Forelimb muscle (tissue), 1 donor: Measurements from ENCODE around the gene PYCARD. TPM values are rescaled to one million over a fixed set of nuclear protein-coding genes. Genes with fewer than 3 reads are reported as not detected.
A peak's percentile ranks its signal among the peaks of the same experiment; 100 is the strongest.
"Not testable (repeated sequence)": the region's sequence is repeated elsewhere in the genome, so short reads cannot be mapped to it uniquely, and the experiment has no call there.

Source experiments
- DNase-seq: peaks from one replicate; pipeline ENCODE4 v3.0.0-alpha.2; 2013; ENCODE audit warnings: low read depth
- polyA plus RNA-seq: library from polyadenylated mRNA; unstranded; fragments of 120-200 nt; gene quantifications from one replicate; pipeline ENCODE4 v1.2.1, GENCODE V29; 2013; ENCODE audit not compliant: insufficient read length

Gene PYCARD
- polyA plus RNA-seq, 1 donor: 4.8 TPM

DNA sequence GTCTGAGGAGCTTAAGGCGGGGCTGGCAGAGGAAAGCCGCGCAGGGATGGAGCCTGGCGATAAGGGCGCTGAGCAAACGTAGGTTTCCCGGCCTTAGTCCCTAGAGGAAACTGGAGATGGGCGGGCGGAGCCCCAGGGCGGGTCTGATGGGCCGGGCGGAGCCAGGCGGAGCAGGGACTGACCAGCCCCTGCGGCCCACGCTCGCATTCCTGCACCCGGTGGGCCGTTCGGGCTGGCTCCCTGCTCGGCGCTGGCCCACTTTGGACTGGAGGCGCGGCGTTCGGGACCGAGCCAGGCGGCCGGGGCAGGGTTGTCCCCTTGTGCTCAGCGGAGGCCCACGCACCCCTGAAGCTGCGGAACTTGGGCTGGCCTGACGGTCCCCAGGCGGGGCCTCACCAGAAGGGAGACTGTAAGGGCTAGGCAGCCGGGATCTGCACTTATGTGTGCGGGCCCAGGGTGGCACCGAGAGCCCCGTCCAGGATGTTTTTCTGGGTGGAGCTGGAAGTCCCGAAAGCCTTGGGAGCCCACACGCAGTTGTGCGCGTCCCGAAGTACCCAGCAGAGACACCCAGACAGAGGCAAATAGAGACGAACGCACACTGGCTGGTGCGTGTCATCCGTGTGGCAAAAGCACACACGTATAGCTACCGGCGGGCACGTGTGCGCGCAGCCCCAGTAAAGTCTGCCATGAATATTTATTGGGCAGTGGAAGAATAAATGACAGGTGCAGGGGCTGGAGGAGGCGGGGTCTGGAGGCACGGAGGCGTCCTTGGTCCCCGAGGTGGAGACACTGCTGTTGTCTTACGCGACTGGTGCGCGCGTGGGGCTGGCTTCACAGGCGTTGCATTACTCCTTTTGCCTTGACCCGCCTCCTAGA, 13.0 kb upstream of the PYCARD start:
- DNase-seq: no peak

DNA sequence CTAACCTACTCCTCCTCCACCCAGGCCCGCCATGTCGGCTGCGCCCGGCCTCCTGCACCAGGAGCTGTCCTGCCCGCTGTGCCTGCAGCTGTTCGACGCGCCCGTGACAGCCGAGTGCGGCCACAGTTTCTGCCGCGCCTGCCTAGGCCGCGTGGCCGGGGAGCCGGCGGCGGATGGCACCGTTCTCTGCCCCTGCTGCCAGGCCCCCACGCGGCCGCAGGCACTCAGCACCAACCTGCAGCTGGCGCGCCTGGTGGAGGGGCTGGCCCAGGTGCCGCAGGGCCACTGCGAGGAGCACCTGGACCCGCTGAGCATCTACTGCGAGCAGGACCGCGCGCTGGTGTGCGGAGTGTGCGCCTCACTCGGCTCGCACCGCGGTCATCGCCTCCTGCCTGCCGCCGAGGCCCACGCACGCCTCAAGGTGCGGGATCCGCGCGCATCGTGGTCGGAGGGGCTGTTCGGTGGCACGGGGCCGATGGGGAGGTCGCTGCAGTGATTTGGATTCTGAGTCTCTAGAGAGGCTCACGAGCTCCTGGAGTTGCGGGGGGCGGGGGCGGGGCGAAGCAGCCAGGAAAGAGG, 12.2 kb upstream of the PYCARD start:
- DNase-seq: no peak

GRCh38 chr16:31213877-31214707, 11.5 kb upstream of the PYCARD start, which contains the start of gene TRIM72:
TRIM72 (plus strand) TSS chr16:31214119; CDS start chr16:31214739, 620 bp downstream.
- peak; percentile 26 for DNase-seq

GRCh38 chr16:31213342-31213741, 10.8 kb upstream of the PYCARD start:
- no peak for DNase-seq

- no peak for DNase-seq
Observed at GRCh38 chr16:31206776-31207175, 4.2 kb upstream of the PYCARD start.

- DNase-seq: no peak
Observed at GRCh38 chr16:31204871-31205666, 2.5 kb upstream of the PYCARD start.

- DNase-seq: no peak
Observed at GRCh38 chr16:31201582-31202413, 762 bp downstream of the PYCARD start.

DNA sequence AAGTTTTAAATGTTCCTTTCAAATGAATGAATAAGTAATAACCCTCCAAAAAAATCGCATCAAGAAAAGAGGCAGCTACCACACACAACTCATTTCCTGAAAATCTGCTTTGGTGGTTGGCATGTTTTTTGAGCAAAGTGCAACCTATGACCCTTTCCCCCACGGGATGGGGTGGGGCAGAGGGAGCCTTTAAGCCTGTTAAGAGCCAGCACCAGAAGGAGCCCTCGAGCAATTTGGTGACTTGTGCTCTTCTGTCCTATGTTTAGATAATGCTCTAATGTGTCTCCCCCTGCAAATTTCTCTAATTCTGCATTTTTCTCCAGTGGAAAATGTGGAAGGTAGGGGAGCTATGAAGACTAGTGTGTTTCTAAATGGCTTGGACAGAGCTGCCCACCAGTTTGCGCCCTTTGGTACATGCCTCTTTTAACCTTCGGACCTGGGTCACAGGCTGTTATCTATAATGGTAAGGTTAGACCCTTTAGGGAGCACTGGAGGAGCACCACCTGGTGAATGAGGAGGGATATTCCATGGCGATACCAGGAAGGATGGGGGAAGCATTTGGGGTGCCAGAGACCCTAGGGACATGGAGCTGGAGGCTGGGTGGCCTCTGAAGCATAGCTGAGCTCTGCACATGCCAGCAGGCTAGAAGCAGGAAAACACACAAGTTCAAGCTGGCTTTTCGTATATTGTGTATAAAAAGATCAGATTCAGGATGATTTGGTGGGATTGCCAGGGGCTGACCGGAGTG, 1.6 kb downstream of the PYCARD start:
- no peak for DNase-seq

DNA sequence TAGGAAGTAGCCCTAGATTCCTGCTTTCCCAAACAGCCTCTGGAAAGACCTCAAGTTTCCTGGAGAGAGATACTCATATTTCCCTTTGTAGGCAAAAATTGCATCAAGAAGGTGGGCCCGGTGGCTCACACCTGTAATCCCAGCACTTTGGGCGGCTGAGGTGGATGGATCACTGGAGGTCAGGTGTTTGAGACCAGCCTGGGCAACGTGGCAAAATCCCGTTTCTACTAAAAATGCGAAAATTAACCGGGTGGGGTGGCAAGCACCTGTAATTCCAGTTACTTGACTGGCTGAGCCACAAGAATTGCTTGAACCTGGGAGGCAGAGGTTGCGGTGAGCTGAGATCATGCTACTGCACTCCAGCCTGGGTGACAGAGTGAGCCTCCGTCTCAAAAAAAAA, 2.4 kb downstream of the PYCARD start:
- not testable (repeated sequence) for DNase-seq

- no peak for DNase-seq
Observed at GRCh38 chr16:31199430-31200041, 3.0 kb downstream of the PYCARD start.

DNA sequence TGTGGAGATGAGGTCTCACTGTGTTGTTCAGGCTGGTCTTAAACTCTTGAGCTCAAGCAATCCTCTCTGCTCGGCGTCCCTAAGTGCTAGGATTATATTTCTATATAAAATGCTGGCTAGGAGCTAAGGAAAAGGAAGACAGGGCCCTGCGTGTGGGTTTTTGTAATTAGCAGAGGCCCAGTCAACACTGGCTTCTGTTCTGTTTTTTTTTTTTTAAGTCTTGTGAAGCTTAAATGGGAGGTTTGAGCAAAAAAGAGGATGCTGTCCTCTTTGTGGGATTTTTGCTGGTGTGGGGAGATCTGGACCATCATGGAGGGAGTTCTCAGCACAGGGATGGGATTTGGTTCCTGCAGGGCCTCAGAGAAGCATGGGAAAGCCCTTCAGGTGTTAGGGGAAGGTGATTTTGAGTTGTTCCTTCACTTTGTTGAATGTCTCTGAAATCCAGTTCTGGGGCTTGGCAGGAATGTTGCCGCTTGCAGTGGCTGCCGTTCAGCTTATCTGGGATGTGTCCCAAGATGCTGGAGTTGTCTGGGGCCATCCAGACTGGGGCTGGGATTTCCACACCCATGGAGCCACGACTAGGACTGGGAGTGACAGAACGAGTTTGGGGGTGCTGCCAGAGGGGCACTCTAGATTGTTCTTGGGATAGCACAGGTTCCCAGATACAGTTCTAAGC, 4.2 kb downstream of the PYCARD start:
- no peak for DNase-seq

- no peak for DNase-seq
Observed at GRCh38 chr16:31196324-31197088, 6.1 kb downstream of the PYCARD start.

DNA sequence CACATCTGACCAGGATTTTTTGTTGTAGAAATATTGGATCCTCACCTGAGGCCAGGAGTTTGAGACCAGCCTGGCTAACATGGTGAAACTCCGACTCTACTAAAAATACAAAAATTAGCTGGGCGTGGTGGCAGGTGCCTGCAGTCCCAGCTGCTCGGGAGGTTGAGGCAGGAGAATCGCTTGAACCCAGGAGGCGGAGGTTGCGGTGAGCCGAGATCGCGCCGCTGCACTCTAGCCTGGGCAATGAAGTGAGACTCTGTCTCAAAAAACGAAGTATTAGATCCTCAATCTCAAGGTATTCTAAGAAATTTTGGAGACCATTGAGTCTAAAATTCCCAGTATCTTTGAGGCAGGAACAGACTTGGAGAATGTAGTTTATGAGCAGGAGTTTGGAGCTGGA, 6.7 kb downstream of the PYCARD start:
- not testable (repeated sequence) for DNase-seq

DNA sequence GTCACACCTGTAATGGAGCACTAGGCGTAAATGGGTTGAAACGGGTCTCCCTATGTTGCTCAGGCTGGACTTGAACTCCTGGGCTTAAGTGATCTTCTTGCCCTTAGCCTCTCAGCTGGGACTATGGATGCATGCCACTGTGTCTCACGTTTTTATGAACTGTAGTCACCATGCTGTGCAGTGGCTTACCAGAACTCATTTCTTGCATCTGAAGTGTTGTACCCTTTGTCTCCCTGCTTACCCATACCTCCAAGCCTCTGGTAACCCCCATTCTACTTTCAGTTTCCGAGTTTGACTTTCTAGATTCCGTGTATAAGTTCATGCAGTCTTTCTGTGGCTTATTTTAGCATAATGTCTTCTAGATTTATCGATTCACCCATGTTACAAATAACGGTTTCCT, 7.7 kb downstream of the PYCARD start:
- DNase-seq: no peak

GRCh38 chr16:31193874-31194273, 8.7 kb downstream of the PYCARD start:
- no peak for DNase-seq

DNA sequence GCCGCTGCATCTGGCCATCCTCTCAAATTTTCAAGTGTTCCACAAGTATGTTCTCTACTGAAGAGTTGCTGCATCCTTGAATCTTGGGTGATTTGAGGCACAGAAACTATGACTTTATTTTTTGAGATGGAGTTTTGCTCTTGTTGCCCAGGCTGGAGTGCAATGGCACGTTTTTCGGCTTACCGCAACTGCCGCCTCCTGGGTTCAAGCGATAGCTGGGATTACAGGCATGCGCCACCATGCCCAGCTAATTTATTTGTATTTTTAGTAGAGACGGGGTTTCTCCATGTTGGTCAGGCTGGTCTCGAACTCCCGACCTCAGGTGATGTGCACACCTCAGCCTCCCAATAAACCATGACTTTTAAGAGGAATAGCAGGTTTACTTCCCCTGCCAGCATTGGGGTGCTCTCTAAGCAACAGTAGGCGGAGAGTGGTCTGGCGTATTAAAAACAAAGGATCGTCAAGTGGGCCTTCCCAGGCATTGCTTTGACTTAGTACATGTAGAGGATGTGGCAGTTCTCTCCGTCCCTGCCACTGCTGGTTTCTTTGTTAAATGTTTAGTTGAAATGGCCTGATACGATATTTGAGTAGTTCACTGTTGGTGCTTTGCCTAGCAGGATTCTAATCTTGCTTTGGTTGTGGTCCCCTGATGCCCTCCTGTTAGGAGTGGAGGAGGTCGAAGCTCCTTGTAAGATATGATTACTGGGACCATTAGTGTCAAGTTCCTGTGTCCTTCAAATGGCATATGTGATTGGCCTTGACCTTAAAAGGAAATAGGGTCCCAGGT, 9.5 kb downstream of the PYCARD start:
- no peak for DNase-seq
